ENCODE results near the gene KATNAL1. TPM values are rescaled to one million over a fixed set of nuclear protein-coding genes. Genes with fewer than 3 reads are reported as not detected.
A peak's percentile ranks its signal among the peaks of the same experiment; 100 is the strongest.
"Not testable (repeated sequence)": the region's sequence is repeated elsewhere in the genome, so short reads cannot be mapped to it uniquely, and the experiment has no call there.

Gene KATNAL1
- total RNA-seq, 1 experiment from 2014 or later: 25.2 TPM

GRCh38 chr13:30292325-30292724, 15.0 kb downstream of the KATNAL1 start:
- DNase-seq (ENCODE audit: low read depth): no peak

DNA sequence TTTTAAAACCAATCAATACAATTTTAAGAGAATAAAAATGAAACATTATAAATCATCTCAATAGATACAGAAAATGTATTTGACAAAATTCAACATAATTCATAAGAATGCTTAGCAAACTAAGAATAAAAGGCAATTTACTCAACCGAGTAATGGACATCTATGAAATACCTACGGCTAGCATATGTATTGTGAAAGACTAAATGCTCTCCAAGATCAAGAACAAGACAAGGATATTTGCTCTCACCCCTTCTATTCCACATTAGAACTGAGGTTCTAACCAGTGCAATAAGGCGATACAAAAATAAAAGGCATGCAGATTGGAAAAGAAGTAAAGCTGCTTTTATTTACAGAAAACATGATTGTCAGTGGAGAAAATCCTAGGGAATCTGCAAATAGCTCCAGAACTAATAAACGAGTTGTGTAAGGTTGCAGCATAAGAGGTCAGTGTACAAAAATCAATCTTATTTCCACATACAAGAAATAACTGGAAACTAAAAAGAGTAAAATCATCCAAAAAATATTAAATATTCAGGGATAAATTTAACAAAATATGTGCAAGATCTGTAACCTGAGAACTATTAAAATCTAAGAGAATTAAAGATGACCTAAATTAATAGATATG, 16.4 kb downstream of the KATNAL1 start:
- no peak for DNase-seq (ENCODE audit: low read depth)

- DNase-seq (ENCODE audit: low read depth): no peak
Measured at GRCh38 chr13:30289533-30289932, 17.8 kb downstream of the KATNAL1 start.

DNA sequence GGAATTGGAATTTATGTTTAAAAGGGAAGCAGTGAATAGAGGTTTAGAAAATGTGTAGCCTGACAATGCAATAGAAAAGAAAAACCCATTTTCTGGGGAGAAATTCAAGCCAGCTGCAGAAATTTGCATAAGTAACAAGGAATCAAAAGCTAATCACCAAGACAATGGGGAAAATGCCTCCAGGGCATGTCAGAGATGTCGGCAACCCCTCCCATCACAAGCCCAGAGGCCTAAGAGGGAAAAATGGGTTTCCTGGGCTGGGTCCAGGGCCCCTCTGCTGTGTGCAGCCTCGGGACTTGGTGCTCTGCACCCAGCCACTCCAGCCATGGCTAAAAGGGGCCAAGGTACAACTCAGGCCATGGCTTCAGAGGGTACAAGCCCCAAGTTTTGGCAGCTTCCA, 21.3 kb downstream of the KATNAL1 start:
- not testable (repeated sequence) for DNase-seq (ENCODE audit: low read depth)

DNA sequence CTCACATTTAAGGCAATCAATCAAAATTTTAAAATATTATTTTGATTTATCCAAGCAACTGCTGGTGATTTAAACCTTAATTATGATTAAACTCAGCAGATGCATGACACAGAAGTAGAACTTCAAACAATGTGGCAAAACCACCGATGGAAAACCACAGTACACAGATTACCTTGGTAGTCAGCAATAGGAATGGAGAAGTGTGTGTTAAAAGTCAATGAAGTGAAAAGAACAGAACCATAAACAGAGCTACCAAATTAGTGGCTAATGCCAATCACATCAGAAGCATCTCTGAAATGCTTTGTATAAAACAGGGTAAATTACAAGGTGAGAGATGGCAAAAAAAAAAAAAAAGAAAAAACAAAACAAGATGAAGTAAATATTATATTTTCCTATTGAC, 31.2 kb downstream of the KATNAL1 start:
- DNase-seq (ENCODE audit: low read depth): no peak

DNA sequence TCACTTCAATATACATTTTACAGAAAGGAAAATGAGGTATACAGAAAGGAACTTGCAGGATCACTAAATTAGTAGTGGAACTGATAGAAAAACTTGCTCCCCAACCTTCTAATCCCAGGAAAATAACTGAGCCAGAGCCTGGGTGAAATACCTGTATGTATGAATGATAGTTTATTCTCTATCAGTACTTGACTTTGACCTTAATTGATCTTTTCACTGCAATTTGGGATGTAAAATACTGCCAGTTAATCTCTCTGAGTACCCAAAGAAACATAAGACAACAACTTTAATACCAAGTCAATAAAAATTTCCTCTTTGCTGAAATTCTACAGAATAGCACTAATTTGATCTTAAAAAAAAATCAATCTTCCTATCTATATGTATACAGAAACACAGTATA, 33.3 kb downstream of the KATNAL1 start:
- no peak for DNase-seq (ENCODE audit: low read depth)

DNA sequence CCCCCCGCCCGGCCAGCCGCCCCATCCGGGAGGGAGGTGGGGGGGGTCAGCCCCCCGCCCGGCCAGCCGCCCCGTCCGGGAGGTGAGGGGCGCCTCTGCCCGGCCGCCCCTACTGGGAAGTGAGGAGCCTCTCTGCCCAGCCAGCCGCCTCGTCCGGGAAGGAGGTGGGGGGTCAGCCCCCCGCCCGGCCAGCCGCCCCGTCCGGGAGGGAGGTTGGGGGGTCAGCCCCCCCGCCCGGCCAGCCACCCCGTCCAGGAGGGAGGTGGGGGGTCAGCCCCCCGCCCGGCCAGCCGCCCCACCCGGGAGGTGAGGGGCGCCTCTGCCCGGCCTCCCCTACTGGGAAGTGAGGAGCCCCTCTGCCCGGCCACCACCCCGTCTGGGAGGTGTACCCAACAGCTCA, 37.3 kb downstream of the KATNAL1 start:
- DNase-seq (ENCODE audit: low read depth): not testable (repeated sequence)

DNA sequence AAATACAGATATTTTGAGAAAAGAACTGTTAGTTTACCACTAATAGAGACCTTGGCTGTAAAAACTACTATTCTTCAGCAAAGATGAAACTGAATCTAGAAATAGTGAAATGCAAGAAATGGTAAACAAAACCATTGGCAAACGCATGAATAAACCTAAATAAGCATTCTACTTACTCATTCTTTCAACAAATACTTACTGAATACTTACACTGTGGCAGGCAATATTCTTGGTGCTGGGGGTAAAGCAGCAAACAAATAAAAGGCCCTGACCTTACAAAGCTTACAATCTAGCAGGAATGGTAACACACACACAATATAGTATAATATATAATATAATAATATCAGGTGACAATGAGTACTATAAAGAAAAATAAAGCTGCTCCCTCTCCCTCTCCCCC, 38.7 kb downstream of the KATNAL1 start:
- DNase-seq (ENCODE audit: low read depth): no peak

GRCh38 chr13:30266756-30267155, 40.6 kb downstream of the KATNAL1 start:
- DNase-seq (ENCODE audit: low read depth): no peak

- not testable (repeated sequence) for DNase-seq (ENCODE audit: low read depth)
Measured at GRCh38 chr13:30259149-30259733, 48.1 kb downstream of the KATNAL1 start.

DNA sequence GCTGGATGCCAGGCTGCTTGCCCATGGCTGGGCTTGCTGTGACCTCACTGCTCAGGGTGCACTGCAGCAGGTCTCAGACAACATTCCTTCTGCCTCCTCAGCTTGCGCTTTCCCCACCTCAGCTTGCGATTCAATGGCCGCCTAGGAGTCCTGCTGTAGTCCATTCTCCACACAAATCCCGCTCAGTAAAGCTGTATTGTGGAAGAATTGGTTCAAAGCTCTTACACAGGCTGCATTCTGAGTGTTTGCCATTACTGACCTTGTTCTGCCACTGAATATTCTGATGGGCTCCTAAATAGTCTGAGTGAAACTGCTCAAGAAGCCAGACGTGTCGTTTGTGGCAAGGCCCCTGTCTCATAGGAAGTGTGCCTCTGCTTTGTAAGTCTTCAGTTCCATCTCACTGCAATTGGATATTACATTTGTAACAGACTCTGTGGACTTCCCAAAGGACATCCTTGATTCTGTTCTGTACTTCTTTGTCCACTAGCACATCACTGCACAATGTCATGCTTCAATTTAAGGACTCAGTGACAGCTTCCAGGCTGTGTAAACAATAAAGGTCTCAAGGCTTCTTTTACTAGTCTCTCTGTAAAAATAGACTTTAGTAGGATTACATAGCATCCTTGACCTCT, 49.8 kb downstream of the KATNAL1 start:
- no peak for DNase-seq (ENCODE audit: low read depth)

DNA sequence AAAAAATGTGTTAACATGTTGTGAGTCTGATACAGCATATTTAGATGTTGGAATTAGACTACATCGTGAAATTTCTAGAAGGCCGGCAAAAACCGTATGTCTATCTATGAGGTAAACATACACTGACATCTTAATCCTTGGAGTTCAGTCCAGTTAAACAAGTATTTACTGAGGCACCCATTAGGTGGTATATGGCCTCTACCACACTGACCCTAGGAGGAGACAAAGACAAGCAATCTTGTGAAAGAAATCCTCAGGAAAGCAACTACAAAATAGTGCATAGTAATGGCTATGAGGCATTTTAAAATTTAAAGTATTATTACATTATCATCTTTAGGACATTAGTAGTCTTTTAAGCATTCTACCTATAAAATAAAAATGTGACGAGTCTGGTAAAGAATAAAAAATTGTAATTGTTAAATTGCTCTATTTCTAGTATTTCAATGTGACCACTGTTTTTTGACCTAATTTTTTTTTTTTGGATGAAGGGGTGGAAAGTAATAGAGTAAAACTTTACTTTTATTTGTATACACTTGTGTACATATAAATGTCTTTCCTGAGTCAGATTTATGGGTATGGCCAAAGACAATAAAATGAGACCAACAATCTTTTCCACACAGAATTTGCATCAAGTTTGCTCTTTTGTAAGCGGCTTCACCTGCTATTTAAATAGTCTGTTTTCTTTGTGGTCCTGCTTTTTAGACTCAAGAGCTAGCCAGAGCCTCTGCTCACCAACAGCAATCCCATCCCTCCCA, 50.5 kb downstream of the KATNAL1 start:
- no peak for DNase-seq (ENCODE audit: low read depth)

DNA sequence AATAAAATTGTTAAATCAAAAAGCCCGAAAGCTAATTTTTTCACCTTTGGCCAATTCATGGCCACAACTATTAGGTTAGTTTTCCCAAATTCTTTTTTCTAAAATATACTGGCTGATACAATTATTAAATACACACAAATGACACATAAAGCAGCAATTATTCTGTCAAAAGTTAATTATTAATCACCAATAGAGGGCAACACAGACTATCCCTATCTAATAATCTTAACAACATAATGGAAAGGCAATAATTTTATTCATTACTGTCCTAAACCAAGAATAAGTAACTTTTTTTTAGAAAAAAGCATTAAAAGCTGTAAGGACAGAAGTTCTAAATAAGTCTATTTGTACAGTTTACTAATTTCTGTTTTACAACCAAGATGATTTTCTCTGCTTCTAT, 51.7 kb downstream of the KATNAL1 start:
- DNase-seq (ENCODE audit: low read depth): no peak

GRCh38 chr13:30253830-30254229, 53.5 kb downstream of the KATNAL1 start:
- no peak for DNase-seq (ENCODE audit: low read depth)

DNA sequence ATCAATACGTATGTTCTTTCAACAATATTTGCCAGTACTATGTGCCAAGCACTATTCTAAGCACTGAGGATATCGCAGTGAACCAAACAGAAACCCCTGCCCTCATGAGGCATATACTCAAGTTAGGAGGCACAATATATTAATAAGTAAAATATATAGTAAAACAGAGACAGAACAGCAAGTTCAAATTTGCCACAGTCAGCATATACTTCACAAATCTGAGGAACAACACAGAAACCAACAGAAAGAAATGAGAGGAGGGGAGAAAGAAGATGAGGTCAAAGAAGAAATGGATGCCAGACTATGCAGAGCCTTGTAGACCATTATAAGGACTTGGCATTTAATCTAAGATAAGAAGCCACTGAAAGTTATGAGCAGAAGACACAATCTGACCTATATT, 59.9 kb downstream of the KATNAL1 start:
- DNase-seq (ENCODE audit: low read depth): no peak

GRCh38 chr13:30241532-30241931, 65.8 kb downstream of the KATNAL1 start:
- DNase-seq (ENCODE audit: low read depth): no peak

- DNase-seq (ENCODE audit: low read depth): no peak
Measured at GRCh38 chr13:30240608-30241007, 66.7 kb downstream of the KATNAL1 start.

DNA sequence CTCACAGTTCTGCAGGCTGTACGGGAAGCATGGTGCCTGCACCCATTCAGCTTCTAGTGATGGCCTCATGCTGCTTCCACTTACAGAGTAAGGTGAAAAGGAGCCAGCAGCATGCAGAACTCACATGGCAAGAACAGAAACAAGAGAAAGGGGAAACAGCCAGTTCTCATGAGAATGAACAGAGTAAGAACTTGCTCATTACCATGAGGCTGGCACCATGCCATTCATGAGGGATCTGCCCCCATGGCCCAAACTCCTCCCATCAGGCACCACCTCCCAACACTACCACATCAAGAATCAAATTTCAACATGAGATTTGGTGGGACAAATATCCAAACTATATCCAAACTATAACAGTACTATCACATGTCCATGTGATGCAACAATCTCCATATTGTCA, 72.1 kb downstream of the KATNAL1 start:
- peak; percentile 4 for DNase-seq (ENCODE audit: low read depth)

DNA sequence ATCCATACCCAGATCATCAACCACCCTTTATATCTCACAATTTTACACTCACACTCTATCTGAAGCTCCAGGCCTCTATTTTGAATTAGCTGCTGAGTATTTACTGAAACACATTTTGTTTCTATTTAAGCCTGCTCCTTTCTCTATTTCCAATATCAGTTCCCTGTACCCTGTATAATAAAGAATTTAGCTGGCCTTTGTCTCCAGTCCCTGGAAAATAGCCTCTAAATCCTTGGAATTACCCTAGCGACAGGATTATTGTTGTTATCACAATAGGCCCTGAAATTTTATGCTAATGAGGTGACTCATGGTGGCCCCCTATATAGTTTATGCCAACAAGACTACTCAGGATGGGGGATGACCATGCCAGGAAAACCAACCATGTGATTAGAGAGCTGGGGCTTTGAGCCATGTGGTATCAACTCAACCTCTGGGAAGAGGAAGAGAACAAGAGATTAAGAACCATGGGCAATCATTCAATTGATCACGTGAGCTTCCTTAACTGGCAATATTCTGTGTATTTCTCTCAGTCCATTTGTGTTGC, 72.7 kb downstream of the KATNAL1 start:
- peak; percentile 19 for DNase-seq (ENCODE audit: low read depth)

- peak; percentile 71 for DNase-seq (ENCODE audit: low read depth)
Measured at GRCh38 chr13:30224732-30225131, 82.6 kb downstream of the KATNAL1 start.

GRCh38 chr13:30222254-30222653, 85.1 kb downstream of the KATNAL1 start:
- peak; percentile 37 for DNase-seq (ENCODE audit: low read depth)

- no peak for DNase-seq (ENCODE audit: low read depth)
Measured at GRCh38 chr13:30216111-30216510, 91.2 kb downstream of the KATNAL1 start.

Measured in RPMI7951 (cell line).